ENCODE measurements around the gene GMDS. TPM values are rescaled to one million over a fixed set of nuclear protein-coding genes. Genes with fewer than 3 reads are reported as not detected.

Gene GMDS
- total and polyA plus RNA-seq, 2 donors (not counting 3 experiments of a cell fraction or from before 2014, with no cell fraction given), result 9.8 to 23.5 TPM

DNA sequence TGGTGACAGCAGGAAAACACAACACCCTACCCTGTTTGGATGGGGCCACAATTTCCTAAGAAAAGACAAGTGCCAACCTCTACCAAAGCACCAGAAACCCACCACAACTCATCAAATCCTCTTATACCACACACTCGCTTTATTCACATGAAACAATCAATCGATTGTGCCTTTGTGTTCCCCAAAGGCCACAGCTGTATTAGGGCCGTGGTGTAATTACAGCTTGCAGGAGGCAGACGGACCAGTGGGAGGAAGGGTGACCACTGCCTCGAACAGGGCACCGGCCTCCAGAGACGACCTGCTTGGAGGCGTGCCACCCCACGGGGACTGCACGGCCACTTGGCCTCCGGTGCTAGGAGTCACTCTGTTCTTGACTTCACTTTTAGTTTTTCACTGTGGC is 371.6 kb downstream of the GMDS start:
- intact Hi-C loops (cut with micrococcal nuclease), result no loop called here
- POLR2A ChIA-PET, result no interaction called here

GRCh38 chr6:1872649-1873131 is 372.7 kb downstream of the GMDS start:
- intact Hi-C loops (cut with micrococcal nuclease), result no loop called here

More for the DNA sequence above, 371.6 kb downstream of the GMDS start:
- H3K4me2 ChIP-seq (ENCODE audit: insufficient read depth, low read length), result no peak overlapping the region
- H3K79me2 ChIP-seq (ENCODE audit: control insufficient read depth, insufficient read depth, low read length), result no peaks in the 10 kb centered on the region
- CTCF ChIA-PET, result interaction anchor here (1.1 to 2.4 kb wide), 4 partner anchors 8 to 187 kb away, joined by 3 to 5 read pairs (median 4); no protein-coding TSS in a partner anchor
- no peak overlapping the region for H2AFZ ChIP-seq (ENCODE audit: low read depth, low read length)
- no peak overlapping the region for H3K27ac ChIP-seq (ENCODE audit: insufficient read depth, low read depth, low read length)
- H3K36me3 ChIP-seq (ENCODE audit: control insufficient read depth in 2 of 2, extremely low read depth in 1 of 2, insufficient read depth in 2 of 2, low read length in 2 of 2), result no peaks in the 10 kb centered on the region
- no TSS peak for BruUV-seq (replicated peaks)
- FAIRE-seq (no peak), DNase-seq (ENCODE audit: low read depth, low spot score) (no peak)
- dilution Hi-C loops (cut with MboI; ENCODE audit: extremely low pct_ligation_motif_present, low sequenced_read_pairs), result no loop called here
- H3K9ac ChIP-seq (replicated peaks; ENCODE audit: extremely low read depth, insufficient read depth, low read length), result no peak overlapping the region
- H3K9me1 ChIP-seq (replicated peaks; ENCODE audit: control insufficient read depth, extremely low read depth, insufficient read depth, low read length), result no peaks in the 10 kb centered on the region
- no peak overlapping the region for H3K4me3 ChIP-seq (replicated peaks in 1 of 3; ENCODE audit: insufficient read depth in 1 of 3, low read depth in 1 of 3, low read length in 3 of 3)
- H4K20me1 ChIP-seq (replicated peaks; ENCODE audit: control insufficient read depth, extremely low read depth, insufficient read depth, low read length), result no peaks in the 10 kb centered on the region
- H3K9me3 ChIP-seq (replicated peaks; ENCODE audit: control insufficient read depth, insufficient read depth, low read length), result no peaks in the 10 kb centered on the region
- H3K27me3 ChIP-seq (ENCODE audit: control insufficient read depth in 2 of 2, insufficient read depth in 2 of 2, low read length in 2 of 2), result no peaks in the 10 kb centered on the region
- TF ChIP-seq MYC (IDR thresholded peaks at IDR 0.05; ENCODE audit: low read depth, low read length) (no peak), JUN (IDR thresholded peaks at IDR 0.05; ENCODE audit: borderline replicate concordance, insufficient read depth, insufficient read length, low read depth) (no peak), GATA2 (IDR thresholded peaks at IDR 0.05; ENCODE audit: insufficient read depth, insufficient read length, low read depth, low read length) (no peak), FOS (IDR thresholded peaks at IDR 0.05; ENCODE audit: borderline replicate concordance, insufficient read depth, low read length) (no peak), POLR2A (IDR thresholded peaks at IDR 0.05; ENCODE audit: low read depth, low read length) (no peak), EZH2 (IDR thresholded peaks at IDR 0.05; ENCODE audit: borderline replicate concordance, low read depth, low read length, severe bottlenecking) (no peak)
- H3K4me1 ChIP-seq (ENCODE audit: control insufficient read depth, extremely low read depth, insufficient read depth, low read length), result no peaks in the 10 kb centered on the region

More at GRCh38 chr6:1872649-1873131, 372.7 kb downstream of the GMDS start:
- DNase-seq (ENCODE audit: low read depth, low spot score) (no peak), FAIRE-seq (no peak)
- Histone ChIP-seq H3K4me1 (ENCODE audit: control insufficient read depth, extremely low read depth, insufficient read depth, low read length) (no peaks in the 10 kb centered on the region), H3K9me3 (replicated peaks; ENCODE audit: control insufficient read depth, insufficient read depth, low read length) (no peaks in the 10 kb centered on the region), H4K20me1 (replicated peaks; ENCODE audit: control insufficient read depth, extremely low read depth, insufficient read depth, low read length) (no peaks in the 10 kb centered on the region), H3K27me3 (ENCODE audit: control insufficient read depth in 2 of 2, insufficient read depth in 2 of 2, low read length in 2 of 2) (no peaks in the 10 kb centered on the region), H3K9me1 (replicated peaks; ENCODE audit: control insufficient read depth, extremely low read depth, insufficient read depth, low read length) (no peaks in the 10 kb centered on the region), H3K9ac (replicated peaks; ENCODE audit: extremely low read depth, insufficient read depth, low read length) (no peak overlapping the region), H3K4me3 (replicated peaks in 1 of 3; ENCODE audit: insufficient read depth in 1 of 3, low read depth in 1 of 3, low read length in 3 of 3) (no peak overlapping the region), H3K27ac (ENCODE audit: insufficient read depth, low read depth, low read length) (no peak overlapping the region), H3K36me3 (ENCODE audit: control insufficient read depth in 2 of 2, extremely low read depth in 1 of 2, insufficient read depth in 2 of 2, low read length in 2 of 2) (no peaks in the 10 kb centered on the region), H2AFZ (ENCODE audit: low read depth, low read length) (no peak overlapping the region), H3K79me2 (ENCODE audit: control insufficient read depth, insufficient read depth, low read length) (no peaks in the 10 kb centered on the region), H3K4me2 (ENCODE audit: insufficient read depth, low read length) (no peak overlapping the region)
- ChIA-PET POLR2A (no interaction called here), CTCF (interaction anchor here (1.1 to 2.4 kb wide), 3 partner anchors 8 to 186 kb away, joined by 3 to 5 read pairs (median 3); no protein-coding TSS in a partner anchor)
- no TSS peak for BruUV-seq (replicated peaks)
- dilution Hi-C loops (cut with MboI; ENCODE audit: extremely low pct_ligation_motif_present, low sequenced_read_pairs), result no loop called here
- TF ChIP-seq MYC (IDR thresholded peaks at IDR 0.05; ENCODE audit: low read depth, low read length) (no peak), CTCF (IDR thresholded peaks at IDR 0.05; ENCODE audit: extremely low read depth in 1 of 2, insufficient read depth in 1 of 2, low read depth in 1 of 2, low read length in 2 of 2) (no peak), POLR2A (IDR thresholded peaks at IDR 0.05; ENCODE audit: low read depth, low read length) (no peak), JUN (IDR thresholded peaks at IDR 0.05; ENCODE audit: borderline replicate concordance, insufficient read depth, insufficient read length, low read depth) (no peak), GATA2 (IDR thresholded peaks at IDR 0.05; ENCODE audit: insufficient read depth, insufficient read length, low read depth, low read length) (no peak), POLR2AphosphoS5 (IDR thresholded peaks at IDR 0.05; ENCODE audit: insufficient read depth, low read depth, low read length) (no peak), EZH2 (IDR thresholded peaks at IDR 0.05; ENCODE audit: borderline replicate concordance, low read depth, low read length, severe bottlenecking) (no peak), FOS (IDR thresholded peaks at IDR 0.05; ENCODE audit: borderline replicate concordance, insufficient read depth, low read length) (no peak)
- TF ChIP-seq, protein P1, sequence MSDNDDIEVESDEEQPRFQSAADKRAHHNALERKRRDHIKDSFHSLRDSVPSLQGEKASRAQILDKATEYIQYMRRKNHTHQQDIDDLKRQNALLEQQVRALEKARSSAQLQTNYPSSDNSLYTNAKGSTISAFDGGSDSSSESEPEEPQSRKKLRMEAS (IDR thresholded peaks at IDR 0.05; ENCODE audit: insufficient read depth, insufficient read length), result no peak

Data from endothelial cell of umbilical vein (primary cell).